HG02763 (cell line): ENCODE measurements around the gene CRABP2.
A peak's percentile ranks its signal among the peaks of the same experiment; 100 is the strongest.

Source experiments
- ATAC-seq: cut with Tn5 transposase; IDR thresholded peaks from one replicate; pipeline ENCODE4 v1.9.1; 2021; ENCODE audit warnings: mild to moderate bottlenecking, moderate library complexity; ENCODE audit not compliant: unreplicated experiment

CRABP2 gene

GRCh38 chr1:156673387-156674121, 31.8 kb downstream of the CRABP2 start:
- ATAC-seq, result no peak

- no peak for ATAC-seq
These were observed 33.6 kb downstream of the CRABP2 start for GRCh38 chr1:156671804-156672203.

DNA sequence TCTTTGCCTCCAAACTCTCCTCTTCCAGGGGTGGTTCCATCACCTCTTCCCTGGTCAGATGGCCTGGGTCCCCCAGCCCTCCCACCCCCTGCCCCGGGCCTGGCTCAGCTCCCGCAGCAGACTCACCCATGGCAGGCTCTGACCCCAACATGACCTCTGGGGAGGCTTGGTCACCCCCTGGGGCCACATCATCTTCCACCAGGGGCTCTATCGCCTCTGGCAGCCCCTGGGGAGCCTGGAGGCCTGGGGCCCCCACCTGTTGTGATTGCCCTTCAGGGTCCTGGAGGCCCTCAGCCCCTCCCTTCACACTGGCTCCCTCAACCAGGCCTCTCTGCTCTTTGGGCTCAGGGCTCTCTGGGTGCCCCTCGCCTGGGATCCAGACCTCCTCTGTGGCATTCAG, 34.6 kb downstream of the CRABP2 start:
- ATAC-seq, result no peak

DNA sequence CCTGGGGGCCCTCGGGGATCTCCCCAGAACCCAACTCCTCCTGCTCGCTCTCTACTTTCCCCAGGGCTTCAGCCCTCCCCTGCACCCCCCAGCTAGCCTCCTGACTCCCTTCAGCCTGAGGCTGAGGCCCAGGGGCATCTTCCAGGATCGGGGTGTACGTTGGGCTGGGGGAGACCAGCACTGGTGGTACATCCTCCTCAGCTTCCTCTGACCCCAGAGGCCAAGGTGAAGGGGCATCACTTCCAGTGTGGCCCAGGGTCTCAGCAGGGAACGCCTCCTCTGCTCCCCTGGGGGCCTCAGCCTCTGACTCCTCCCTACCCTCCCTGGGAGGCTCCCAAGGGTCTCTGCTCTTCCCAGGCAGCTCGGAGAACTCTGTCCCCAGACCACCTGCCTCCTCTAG, 35.0 kb downstream of the CRABP2 start:
- ATAC-seq, result no peak

GRCh38 chr1:156669794-156670193, 35.6 kb downstream of the CRABP2 start:
- ATAC-seq, result no peak

DNA sequence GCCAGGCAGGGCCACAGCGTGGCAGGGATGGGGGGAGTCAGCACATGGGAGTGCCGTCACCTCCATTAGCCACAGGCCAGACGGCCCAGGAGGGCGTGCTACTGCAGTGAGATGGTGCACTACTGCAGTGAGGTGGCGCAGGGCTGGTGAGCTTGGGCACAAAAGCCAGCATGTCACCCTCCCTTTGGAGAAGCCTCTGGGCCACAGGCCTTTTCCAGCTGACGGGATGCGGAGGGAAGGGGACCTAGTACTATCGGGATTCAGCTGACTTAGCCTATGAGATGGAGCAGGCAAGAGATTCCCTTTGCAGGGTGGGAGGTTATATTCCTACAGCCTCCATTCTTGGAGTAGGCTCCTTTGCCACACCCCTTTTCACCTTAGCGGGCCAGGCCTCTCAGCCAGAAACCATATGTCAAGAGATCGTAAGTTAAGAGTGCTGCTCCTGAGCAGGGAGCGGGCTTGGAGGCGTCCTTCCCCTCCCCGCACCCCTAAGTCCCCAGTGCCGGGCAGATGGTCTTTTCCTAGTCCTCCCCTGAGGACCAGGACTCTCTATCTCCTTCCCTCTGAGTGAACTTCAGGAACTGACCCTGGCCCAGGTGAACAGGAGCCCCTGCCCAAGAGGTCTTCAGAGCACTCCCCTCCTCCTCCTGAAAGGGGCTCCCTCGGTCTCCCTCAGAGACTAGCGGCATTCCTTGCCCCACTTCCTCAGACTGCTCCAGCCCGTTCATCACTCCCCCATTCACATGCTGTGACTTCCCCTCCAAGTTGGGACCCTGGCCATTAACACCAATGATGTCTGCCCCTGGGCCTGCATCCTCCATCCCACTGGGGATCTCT, 36.4 kb downstream of the CRABP2 start:
- no peak for ATAC-seq

DNA sequence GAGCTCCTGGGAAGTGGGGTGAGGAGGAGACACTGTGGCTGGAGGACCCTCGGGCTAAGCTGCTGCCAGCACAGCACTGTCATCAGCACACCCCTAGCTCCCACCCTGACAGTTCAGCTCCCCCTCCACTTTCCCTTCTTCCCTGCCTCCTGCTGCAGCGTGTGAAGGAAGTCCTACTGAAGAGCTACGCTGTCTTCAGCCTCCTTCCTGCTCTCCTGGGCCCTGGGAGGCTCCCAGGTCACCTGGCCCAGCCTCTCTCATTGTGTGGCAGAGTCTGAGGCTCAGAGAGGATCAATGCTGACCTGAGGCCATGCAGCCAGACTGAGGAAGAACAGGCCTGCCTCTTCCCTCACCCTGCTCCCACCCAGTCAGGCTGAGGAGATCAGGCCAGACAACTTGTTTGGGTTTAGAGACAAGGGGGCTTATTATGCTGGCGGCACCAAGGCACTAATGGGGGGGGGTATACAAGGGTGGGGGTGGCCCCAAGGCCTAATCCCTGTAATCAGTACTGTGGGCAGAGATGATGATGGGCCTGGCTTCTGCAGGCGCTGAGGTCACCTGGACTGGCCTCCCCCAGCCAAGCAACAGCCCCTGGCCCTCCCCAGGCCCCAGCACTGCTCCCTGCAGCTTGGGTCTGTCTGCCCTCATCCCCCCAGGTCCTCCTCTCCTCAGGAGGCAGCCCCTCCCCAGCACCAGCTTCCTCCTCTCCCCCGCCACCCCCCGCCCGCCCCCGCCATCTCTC, 37.2 kb downstream of the CRABP2 start:
- no peak for ATAC-seq

- ATAC-seq, result no peak
These were observed 37.8 kb downstream of the CRABP2 start for GRCh38 chr1:156667610-156667967.

- ATAC-seq, result no peak
These were observed 38.3 kb downstream of the CRABP2 start for GRCh38 chr1:156666862-156667609.

DNA sequence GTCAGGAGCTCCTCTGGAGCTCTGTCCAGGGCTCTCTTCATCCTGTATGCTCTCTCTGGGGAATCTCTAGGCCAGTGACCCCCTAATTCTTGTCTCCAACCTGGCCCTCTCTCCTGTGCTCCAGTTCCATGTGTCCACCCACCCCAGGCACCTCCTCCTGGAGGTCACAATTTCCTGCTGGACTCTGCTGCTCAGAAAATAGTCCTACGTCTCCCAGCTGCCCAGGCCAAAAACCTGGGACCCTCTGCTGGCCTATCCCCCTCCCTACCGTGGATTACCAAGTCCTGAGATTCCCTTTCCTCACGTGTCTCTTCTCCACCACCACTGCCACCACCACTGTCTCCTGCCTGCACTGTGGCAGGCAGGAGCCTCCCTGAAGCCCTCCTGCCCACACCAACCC, 39.8 kb downstream of the CRABP2 start:
- no peak for ATAC-seq

DNA sequence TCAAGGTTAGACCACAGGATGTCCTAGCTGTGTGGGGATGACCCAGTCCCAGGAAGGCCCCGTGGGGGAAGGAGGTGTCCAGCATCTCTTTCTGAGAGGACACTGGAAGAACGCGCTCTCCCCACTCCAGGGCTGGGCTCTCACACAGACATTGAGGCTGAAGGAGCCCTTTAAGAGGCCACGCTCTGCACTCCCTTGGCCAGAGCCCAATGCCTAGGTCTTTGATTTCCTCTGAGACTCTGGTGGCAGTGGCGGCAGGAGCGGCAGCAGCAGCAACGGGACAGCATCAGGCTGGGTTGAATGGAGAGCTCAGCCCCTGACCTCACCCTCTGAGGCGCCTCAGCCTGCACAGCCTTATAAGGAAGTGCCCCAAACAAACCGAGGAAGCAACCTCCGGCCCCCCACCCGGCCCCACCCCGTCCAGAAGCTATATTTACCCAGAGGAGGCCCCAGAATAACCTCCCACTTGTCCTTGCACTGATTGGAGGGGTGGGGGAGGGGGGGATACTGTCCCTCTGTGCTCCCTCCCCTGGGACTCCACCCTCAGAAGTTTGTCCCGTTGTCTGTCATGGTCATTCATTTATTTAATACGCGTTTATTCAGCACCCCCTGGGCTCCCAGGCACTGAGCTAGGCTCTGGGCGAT, 40.5 kb downstream of the CRABP2 start:
- no peak for ATAC-seq

- ATAC-seq, result no peak
These were observed 41.2 kb downstream of the CRABP2 start for GRCh38 chr1:156664046-156664766.

GRCh38 chr1:156663178-156663577, 42.2 kb downstream of the CRABP2 start:
- no peak for ATAC-seq

GRCh38 chr1:156662800-156663055, 42.7 kb downstream of the CRABP2 start:
- no peak for ATAC-seq

DNA sequence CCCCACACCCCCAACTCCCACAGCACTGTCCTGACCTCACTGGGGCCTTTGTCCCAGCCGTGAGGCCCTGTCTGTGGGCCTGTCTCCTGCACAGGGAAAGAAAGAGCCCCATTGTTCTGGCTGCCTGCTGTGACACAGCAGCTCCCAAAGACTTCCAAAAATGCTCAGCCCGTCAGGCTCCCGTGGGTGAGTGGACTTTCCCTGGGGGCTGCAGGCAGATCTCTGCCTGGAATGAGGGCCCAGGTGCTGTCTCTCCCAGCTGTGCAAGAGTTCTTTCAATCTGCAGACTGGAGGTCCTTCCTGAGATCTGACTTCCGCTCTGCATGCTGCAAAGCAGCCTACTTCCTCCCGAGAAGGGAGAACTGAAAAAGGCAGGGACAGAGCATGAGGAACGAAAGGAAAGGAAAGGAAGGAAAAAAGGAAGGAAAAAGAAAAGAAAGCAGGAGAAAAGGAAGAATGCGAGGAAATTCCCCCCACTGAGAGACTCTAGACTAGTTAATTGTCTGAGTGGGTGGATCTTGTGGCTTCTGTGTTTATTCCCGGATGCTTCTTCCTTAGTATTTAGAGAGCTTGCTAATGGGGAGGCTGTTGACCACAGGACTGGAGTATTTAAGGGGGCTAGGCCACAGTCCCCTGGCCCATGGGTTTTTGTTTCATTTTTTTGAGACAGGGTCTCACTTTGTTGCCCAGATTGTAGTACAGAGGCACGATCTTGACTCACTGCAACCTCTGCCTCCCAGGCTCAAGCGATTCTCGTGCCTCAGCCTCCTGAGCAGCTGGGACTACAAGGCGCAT, 43.2 kb downstream of the CRABP2 start:
- ATAC-seq, result no peak

DNA sequence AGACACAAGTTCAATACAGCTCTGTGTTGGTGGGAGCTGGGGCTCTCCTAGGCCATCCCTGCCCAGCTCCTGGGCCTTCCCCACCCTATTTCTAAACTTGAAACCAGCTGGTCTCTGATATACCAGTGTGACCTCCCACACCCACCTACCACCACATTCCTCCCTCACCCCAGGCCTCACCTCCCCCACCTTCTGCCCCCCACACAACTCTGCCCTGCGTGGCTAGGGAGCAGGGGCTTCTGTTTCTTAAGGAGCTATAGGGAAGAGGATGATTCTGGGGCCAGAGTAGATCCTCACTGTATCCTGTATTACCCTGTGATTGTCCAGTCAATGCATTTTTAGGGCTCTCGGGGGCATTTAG, 44.7 kb downstream of the CRABP2 start:
- no peak for ATAC-seq

GRCh38 chr1:156659988-156660751, 45.2 kb downstream of the CRABP2 start:
- peak; percentile 63 for ATAC-seq

GRCh38 chr1:156659661-156659987, 45.8 kb downstream of the CRABP2 start:
- no peak for ATAC-seq
